Measurements from ENCODE around the gene STOM.
"Not testable (repeated sequence)": the region's sequence is repeated elsewhere in the genome, so short reads cannot be mapped to it uniquely, and the experiment has no call there.

STOM gene

GRCh38 chr9:121300283-121301119 lies 69.5 kb downstream of the STOM start:
- DNase-seq (ENCODE audit: low spot score), result no peak

DNA sequence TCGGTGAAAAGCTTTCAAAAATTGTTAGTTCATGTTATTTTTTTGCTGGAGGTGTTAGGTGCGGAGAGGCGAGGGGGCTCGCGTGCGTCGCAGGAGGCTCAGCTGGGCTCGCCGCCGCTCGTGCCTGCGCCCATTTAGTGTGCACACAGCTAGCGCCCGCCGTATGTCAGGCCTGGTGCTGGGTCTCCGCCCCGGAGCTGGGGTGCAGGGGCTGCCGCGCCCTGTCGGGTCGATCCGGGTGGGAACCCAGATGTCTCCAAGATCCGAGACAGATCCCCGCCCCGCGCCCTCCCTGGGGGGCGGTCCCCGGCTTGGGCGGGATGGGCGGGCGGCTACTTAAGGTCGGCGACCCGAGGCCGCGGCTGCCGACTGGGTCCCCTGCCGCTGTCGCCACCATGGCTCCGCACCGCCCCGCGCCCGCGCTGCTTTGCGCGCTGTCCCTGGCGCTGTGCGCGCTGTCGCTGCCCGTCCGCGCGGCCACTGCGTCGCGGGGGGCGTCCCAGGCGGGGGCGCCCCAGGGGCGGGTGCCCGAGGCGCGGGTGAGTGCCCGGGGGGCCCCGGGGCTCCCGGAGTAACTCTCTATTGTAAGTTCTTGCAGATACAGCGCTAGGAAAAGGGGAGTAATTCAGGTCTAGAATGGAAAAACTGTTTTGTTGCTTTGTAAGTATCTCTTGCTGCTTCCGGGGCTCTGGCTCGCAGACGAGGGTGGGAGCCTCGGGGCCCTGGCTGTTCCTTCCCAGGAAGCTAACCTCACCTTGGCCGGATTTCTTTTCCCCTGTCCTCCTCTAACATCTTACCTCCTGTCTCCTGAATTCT lies 70.4 kb downstream of the STOM start:
- DNase-seq (ENCODE audit: low spot score), result no peak

- no peak for DNase-seq (ENCODE audit: low spot score)
Observed at GRCh38 chr9:121298689-121299466, 71.2 kb downstream of the STOM start.

DNA sequence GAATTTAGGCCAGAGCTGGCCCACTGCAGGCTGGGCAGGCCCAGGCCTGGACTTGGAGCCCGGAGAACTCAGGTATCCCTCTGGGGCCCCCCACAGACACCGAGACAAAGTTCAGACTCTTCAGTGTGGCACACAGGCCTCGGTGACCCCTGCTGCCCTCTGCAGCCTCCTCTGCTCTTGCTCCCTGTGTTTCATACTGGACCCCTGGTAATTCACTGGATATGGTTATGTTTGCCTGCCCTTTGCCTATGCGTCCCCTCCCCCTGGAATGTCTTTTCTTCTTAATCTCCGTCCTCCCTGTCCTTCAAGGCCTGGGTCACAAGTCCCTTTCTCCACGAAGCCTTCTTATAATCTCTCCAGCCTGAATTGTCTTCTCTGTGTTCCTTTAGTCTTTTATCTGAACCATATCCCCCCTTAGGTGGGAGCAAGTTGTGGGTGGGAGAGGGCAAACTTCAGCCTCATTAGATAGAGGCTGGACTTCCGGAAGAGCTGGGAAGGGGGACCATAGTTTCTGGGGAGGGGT lies 72.0 kb downstream of the STOM start:
- DNase-seq (ENCODE audit: low spot score), result no peak

GRCh38 chr9:121297389-121297788 lies 72.7 kb downstream of the STOM start:
- DNase-seq (ENCODE audit: low spot score), result no peak

DNA sequence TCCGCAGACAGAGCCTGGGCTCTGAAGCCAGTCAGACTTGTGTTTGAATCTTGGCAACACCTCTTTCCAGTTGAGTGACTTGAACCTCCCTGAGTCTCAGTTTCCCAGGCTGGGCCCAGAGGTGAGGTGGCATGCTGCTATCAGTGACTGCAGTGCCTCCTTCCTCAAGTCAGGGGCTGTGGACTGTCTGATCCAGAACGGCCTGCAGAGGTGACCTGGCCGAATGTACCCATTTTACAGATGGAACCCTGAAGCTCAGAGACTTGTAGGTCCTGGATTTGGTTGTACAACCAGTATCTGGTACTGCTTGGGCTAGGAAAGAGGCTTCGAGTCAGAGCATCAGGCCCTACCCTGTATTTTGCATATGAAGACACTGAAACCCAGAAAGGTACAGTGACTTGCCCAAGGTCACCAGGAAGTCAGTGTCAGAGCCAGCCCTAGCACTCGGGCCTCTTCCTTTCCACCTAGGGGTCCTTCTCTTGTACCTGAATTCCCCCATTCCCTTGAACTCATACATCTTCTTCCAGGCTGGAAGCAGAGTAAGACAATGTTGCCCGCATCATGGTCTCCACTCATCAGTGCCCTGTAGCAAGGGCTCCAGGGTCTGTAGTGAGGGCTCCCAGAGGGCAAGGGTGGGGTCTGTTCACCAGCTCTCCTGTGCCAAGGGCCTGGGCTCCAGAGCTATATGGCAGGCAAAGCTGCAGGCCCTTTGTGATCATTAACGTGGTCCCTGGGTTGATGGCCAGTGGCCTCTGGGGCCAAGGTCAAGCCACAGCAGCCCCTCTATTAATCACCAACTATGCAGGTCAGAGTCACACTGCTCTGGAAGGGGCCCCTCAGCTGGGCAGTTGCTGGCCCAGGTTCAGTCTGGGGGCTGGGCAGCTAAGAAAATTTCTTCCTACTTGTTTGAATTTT lies 73.6 kb downstream of the STOM start:
- DNase-seq (ENCODE audit: low spot score), result no peak

DNA sequence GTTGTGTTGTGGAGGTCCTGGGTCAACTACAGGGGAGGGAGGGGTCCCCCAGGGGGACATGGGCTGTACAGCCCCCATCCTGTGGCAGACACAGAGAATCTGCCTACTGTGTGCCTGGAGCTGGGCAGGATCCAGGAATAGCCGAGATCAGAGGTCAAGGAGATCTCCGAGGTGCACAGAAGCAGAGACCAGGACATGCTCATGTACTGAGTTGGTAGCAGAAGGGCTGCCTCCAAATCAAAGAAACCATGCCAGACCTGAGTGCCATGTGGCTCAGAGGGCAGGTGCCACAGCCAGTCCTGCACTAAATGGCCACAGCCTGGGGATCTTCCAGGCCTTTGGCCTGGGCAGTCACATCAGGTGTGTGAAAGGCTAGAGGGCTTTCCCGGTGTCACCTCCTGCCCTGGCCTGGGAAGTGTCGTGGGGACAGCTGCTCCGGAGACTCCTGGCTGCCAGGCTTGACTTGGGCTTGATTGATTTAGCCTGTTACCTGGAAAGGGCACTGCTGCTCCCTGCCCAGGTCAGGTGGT lies 74.3 kb downstream of the STOM start:
- DNase-seq (ENCODE audit: low spot score), result no peak

DNA sequence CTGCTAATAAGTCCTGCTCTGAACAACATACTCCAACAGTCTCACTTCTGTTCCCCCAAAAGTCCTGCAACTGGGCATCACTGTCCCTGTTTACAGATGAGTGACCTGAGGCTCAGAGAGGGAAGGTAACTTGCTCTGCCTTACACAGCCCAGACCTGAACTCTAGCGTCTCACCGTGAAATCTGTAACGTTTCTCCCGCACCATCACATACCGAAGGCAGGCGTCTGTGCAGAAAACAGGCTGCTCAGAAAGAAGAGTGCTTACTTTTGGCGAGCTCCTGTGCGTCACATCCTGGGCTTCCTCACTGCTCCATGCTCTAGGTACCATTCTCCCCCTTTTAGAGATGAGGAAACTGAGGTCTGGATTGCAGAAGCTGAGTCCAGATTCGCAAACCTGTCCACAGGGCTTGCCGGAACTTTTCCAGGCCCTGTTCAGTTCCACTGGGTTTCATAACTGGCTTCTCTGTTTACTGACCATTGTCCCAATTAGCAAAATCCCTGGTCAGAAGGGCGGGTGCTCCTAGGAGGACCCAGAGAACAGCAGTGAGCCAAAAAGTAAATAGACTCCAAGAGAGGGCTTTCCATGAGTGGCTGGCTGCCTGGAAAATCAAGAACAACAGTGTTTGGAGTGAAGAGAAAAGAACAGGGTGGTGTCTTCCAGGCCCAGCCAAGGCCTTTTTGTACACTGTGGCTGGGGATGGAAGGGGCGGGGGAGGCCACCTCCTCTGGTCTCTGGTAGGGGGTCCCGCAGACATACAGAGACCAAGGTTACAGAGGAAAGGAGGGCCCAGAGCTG lies 75.0 kb downstream of the STOM start:
- DNase-seq (ENCODE audit: low spot score), result no peak

- no peak for DNase-seq (ENCODE audit: low spot score)
Observed at GRCh38 chr9:121294151-121294743, 75.8 kb downstream of the STOM start.

- no peak for DNase-seq (ENCODE audit: low spot score)
Observed at GRCh38 chr9:121292801-121293241, 77.2 kb downstream of the STOM start.

DNA sequence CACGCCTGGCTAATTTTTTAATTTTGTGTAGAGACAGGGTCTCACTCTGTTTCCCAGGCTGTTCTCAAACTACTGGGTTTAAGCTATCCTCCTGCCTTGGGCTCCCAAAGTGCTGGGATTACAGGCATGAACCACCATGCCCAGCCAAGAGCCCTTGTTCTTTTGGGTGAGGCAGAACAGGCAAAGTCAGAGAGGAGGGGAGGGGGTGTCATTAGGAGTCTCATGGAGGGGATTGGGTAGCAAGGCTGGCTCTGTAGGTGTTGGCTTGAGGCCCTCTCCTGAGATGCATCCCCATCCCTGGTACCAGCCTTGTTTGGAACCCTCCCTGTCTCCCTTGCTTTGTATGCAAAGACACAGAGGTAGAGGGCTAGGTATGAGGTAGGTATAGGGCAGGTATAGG lies 78.0 kb downstream of the STOM start:
- no peak for DNase-seq (ENCODE audit: low spot score)

- not testable (repeated sequence) for DNase-seq (ENCODE audit: low spot score)
Observed at GRCh38 chr9:121291536-121291935, 78.5 kb downstream of the STOM start.

DNA sequence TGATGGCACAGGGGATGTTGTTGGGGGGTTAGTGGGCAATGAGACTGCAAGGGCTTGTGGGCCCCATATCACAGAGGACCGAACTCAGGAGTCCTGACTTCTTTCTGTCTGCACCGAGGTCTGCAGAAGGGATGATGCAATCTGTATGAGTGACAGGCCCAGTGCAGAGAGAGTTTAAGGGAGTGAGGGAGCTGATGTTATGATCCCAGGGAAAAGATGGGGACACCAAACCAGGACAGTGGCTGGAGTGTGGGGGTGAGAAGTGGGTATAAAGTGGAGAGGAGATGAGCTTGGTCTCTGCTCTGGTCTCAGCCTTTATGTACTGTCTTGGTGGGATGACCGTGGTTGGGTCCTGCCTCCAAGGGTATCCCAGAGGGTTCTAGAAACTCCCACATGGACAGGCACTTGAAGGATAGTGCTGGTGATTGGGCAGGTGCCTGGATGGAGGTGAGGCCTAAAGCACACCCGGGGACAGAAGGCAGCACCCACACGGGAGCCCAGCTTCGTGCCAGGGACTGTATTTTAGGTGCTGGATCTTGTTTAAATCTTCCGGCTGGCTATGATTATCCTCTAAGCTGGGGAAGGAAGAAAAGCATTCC lies 80.2 kb downstream of the STOM start:
- no peak for DNase-seq (ENCODE audit: low spot score)

DNA sequence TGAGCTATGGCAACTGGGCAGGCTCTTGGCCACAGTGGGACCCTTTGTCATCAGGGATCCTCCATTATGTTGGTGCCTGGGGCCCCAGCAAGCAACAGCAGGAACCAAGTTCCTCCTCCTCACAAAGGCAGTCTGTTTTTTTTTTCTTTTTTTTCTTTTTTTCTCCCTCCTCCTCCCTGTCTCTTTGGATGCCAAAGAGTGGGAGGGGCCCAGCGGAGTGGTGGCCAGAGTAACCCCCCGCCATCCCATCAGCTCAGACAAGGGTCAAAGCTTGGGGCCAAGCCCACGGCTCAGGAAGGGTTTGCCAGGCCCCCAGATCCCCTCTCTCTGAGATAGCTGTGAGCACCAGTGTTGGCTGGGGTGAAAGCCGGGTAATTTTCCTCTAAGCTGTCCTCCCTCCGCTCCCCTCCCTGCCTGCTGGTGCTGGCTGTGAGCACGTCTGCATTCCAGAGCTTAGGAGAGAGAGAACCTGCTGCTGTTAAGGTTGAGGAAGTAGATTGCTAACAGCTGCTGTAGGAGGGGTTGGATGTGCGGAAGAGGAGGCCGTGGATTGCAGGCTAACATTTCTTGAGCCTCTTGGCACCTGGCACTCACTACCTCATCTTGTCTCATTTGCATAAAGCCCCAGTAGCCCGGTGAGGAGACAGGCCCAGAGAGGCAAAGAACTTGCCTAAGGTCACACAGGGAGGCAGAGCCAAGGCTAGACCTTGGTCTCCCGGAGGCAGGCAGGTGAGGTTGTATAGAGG lies 80.9 kb downstream of the STOM start:
- DNase-seq (ENCODE audit: low spot score), result no peak

Data from hematopoietic multipotent progenitor cell treated with erythropoietin and hydrocortisone succinate and interleukin-3 and kit ligand, for 15 days (in vitro differentiated cells).